Measurements from ENCODE around the gene TRIM5.
A peak's percentile ranks its signal among the peaks of the same experiment; 100 is the strongest.

TRIM5 gene

GRCh38 chr11:5622802-5623201 is 62.1 kb downstream of the TRIM5 start:
- no peak for DNase-seq

- DNase-seq, result no peak
Observed at GRCh38 chr11:5621580-5621979, 63.3 kb downstream of the TRIM5 start.

GRCh38 chr11:5620651-5621521 is 64.0 kb downstream of the TRIM5 start:
- DNase-seq, result peak; percentile 73

GRCh38 chr11:5618807-5619206 is 66.1 kb downstream of the TRIM5 start:
- DNase-seq, result peak; percentile 84

All from fibroblast of skin of right biceps (primary cell).